HG03439 (cell line): Measurements from ENCODE around the gene FAM186B.

Experiments used
- ATAC-seq: cut with Tn5 transposase; IDR thresholded peaks from one replicate; pipeline ENCODE4 v1.9.1; 2021; ENCODE audit warnings: mild to moderate bottlenecking, moderate library complexity; ENCODE audit not compliant: unreplicated experiment

Gene FAM186B

DNA sequence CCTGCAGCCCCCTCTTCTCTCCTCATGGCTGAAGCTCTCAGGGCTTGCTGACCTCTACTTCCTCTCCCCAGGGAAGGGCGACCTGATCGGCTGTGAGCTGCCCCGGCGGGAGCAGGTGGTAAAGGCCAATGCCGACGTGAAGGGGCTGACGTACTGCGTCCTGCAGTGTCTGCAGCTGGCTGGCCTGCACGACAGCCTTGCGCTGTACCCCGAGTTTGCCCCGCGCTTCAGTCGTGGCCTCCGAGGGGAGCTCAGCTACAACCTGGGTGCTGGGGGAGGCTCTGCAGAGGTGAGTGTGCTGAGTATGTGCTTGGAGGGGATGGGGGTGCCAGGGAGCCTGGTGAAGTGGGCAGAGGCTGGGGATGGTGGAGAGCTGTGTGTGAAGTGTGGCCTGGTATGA is 51.2 kb downstream of the FAM186B start:
- no peak for ATAC-seq

DNA sequence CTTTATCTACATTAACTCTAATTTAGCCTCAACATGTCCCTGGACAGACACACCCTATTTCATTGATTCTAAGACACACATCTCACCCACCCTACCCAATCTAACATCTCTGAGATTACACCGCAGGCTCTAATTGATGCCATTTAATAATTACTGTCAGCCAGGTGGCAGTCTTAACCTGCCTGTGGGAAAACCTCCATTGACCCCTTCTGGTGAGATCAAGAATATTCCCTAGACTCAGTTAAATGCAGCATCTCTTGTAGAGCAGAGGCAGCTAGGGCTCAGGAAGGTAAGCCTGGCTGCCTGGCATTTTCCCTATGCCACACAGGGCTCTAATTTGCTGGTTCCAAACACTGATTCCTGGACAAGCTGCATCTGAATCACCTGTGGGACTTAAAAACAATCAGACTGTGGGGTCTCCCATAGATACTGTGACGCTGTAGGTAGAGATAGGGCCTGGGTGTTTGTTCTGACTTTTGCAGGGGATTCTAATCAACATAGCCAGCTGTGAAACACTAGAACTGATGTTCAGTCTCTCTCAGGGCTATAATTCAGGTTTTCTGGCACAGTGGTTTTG is 51.8 kb downstream of the FAM186B start:
- ATAC-seq: no peak

DNA sequence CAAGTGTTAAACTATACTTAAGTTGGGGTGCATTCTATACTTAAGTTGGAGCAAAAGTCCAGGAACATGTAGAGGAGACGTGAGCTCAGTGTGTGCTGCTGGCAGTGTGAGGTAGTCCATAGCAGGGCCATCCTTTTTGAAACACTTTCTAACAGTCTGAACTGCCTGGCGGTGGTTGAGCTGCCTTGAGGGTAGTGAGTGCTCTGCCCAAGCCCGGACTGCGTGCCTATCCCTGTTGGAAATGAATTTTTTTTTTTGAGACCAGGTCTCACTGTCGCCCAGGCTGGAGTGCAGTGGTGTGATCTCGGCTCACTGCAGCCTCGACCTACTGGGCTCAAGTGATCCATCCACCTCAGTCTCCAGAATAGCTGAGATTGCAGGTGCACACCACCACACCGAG is 52.5 kb downstream of the FAM186B start:
- no peak for ATAC-seq

DNA sequence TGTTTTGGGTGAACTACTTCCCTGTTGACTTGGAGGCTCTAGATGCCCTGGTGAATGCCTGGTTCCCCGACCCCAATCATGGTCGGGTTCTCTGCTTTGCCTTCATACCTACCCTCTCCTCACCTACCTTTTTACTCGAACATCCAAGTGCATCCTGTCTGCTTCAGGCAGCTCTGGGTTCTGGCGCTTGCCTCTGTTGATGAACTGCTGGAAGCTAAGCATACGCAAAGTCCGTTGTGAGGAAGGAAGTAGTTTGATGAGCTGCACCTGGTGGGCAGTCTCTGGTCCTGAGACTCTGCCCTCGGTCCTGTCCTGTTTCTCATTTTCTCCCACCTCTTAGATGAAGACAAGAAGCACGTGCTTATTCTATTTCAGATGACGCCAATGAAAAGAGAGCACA is 53.0 kb downstream of the FAM186B start:
- ATAC-seq: no peak

DNA sequence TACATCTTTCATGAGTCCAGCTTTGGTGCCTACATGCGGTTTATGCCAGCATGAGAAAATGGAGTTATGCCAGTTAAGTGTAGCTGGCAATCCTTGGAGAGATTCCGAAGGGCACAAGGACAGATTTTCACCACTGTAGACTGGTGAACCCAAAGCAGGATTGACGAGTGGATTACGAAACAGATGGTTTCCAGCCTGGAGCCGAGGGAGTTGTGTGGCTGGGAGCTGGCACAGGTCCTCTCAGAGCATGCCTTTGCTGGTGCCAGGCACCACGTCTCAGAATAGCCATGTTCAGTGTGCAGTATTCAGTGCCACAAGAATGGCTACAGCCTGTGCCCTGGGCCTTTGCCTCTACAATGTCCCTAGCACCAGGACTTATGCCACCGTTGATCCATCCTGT is 53.4 kb downstream of the FAM186B start:
- ATAC-seq: no peak

DNA sequence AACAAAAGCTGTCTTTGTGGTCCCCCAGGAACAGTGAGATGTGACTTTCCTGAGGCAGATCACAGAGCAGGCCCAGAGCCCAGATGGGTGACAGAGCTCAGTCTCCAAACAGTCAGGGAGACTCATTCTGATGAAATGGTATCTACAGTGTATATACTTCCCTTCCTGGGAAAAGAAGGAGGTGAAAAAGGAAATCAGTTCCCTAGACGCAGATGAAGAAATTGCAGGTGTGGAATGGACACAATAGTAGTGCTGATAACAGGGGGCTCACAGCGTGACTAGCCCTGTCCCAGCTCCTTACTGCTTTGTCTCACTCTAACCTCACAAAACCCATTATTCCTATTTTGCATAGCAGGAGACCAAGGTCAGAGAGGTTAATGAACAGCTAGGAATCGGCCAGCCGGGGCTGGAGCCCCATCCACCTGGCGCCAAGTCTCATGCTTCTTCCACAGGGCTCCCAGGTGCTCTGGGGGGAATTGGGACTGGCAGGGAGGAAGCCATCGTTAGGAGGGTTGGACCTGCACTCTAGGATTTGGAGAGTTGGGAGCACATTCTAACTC is 54.7 kb downstream of the FAM186B start:
- ATAC-seq: no peak

DNA sequence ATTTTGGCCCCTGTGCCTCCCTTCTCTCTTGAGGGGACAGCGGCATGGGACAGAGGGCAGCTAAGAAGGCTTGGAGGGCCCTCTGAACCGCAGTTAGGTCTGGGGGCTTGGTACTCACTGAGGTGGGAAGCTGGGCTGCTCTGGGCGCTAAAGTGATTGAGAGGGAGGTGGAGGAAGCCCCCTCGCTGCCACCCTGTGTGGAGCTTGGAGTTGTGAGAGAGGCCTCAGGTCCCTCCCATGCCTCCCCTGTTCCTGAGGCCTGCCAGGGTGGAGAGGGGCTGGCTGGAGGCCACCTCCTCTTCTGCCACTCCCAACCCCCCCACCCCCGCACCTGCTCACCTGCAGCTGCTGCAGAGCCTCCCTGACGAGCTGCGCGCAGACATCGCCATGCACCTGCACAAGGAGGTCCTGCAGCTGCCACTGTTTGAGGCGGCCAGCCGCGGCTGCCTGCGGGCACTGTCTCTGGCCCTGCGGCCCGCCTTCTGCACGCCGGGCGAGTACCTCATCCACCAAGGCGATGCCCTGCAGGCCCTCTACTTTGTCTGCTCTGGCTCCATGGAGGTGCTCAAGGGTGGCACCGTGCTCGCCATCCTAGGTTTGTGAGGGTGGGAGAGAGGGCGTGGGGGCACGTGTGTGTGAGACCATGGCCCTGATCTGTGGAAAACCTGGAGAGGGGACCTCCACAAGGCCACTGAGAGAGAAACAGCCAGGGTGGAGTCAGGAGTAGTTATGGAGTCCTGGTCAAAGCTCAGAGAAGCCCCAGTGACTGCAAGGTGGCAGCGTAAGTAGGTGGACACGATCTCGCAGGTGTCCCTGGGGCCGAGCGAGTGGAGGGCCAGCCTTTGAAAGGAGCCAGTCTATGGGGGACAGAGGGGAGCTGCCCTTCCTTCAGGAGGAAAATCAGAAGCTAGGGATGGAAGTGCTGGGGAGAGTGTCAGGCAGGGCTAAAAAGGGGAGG is 55.4 kb downstream of the FAM186B start:
- ATAC-seq: no peak

DNA sequence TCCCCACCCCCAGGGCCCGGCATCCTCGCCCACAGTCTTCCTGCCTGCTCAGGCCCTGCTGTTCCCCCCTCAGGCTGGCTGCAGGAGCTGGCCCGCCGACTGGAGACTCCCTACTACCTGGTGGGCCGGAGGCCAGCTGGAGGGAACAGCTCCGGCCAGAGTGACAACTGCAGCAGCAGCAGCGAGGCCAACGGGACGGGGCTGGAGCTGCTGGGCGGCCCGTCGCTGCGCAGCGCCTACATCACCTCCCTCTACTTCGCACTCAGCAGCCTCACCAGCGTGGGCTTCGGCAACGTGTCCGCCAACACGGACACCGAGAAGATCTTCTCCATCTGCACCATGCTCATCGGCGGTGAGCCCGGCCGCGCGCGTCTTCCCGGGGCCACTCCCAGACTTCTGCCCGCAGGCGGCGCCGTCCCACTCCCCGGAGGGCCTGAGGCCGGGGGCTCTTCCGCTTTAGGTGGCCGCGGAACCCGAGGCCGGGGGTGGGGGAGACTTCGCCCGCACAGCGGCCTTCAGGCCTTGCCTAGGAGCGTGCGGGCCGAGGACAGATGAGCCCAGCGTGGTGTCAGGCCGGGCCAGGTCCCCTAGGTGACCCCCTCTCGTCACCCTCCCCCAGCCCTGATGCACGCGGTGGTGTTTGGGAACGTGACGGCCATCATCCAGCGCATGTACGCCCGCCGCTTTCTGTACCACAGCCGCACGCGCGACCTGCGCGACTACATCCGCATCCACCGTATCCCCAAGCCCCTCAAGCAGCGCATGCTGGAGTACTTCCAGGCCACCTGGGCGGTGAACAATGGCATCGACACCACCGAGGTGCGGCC is 56.4 kb downstream of the FAM186B start:
- no peak for ATAC-seq

DNA sequence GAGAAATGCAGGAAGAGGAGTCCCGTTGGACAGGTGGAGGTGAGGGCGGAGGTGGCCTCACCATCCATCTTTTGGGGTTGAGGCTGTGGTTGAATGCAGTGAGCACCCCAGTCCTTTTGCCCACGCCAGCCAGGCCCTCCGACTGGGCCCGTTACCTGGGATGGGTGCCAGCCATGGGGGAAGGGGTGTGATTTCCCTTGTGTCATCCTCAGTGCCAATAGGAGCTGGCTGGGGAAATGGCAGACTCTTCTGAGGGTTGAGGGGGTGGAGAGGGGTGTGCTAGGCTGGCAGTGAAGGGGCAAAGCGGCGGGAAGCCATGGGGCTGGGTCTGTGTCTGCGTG is 57.0 kb downstream of the FAM186B start:
- no peak for ATAC-seq

DNA sequence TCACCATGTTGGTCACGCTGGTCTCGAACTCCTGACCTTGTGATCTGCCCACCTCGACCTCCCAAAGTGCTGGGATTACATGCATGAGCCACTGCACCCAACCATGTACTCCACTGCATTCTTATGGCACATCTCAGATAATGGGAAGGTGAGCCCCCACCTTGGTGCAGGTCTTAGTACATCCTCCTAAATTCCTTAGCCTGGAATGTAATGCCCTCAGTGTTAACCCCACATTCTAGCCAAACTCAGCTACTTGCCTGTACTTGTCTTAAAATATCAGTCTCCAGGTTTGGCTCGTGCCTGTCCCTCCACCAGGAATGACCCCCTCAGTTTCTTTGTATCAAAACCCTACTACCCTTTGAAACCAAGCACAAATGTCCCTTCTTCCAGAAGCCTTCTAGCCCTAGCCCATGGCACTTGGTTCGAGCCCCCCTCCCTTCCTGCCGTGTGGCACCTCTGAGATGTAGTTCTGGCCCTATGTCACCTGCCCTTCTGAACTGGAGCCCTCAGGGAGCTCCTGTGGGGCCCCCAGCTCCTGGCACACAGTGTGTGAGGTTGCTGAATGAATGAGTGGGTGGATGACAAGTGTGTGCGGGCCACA is 58.2 kb downstream of the FAM186B start:
- ATAC-seq: no peak

DNA sequence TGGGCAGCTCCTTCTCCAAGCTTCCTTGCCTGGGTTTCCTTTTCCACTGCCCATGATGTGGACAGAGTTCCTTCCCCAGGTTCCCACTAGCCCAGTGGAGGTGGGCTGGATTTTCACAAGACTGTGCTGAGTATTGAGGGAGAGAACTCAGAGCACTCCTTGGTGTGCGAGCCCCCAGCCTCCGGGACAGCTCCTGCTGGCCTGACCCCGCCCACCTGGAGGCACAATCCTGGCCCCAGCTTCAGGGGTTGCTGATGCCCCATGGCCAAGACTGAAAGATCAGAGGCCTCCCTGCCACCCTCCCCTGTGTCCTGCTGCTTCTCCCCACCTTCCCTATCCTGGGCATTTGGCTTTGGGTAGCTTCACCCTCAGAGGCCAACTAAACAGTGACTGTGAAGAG is 59.0 kb downstream of the FAM186B start:
- ATAC-seq: no peak

DNA sequence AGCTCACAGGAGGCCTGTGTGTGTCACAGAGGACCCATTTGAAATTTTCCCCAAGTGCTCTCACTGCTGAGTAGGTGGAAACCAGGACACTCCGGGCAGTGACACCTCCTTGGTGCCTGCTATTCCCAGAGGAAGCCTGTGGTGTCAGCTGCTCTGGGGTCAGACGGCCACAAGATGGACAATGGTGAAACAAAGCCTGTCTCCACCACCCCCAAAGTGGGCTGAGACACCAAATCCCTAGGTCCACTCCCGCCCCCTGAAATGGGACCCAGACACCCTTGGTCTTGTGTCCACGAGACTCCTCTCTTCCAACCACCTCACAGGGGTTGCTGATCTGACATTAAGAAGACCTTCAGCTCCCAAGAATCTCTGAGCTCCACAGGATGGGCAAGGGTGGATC is 59.6 kb downstream of the FAM186B start:
- no peak for ATAC-seq

DNA sequence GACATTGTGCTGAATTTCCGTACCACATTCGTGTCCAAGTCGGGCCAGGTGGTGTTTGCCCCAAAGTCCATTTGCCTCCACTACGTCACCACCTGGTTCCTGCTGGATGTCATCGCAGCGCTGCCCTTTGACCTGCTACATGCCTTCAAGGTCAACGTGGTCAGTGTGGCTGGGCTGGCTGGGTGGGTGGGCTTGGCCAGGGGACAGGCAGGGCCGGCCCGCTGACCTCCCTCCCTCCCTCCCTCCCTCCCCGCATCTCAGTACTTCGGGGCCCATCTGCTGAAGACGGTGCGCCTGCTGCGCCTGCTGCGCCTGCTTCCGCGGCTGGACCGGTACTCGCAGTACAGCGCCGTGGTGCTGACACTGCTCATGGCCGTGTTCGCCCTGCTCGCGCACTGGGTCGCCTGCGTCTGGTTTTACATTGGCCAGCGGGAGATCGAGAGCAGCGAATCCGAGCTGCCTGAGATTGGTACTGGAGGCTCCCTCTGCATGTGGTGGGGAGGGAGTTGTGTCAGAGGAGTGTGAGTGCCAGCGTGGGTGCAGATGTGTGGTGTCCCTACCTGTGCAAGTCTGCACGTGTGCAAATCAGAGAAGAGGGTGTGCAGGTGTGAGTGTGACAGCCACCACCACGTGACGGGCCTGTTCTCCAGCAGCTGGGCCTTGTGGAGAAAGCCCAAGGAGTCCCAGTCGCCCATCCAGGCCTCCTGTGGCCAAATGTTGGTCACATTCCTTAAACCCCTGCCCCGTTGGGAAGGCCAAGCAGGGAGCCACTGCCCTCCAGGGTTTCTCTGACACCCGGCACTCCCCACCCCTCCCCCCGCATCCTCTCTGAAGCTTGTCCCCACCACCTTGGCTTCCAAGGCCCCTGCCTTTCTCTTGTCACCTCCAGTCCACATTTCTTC is 61.3 kb downstream of the FAM186B start:
- no peak for ATAC-seq

DNA sequence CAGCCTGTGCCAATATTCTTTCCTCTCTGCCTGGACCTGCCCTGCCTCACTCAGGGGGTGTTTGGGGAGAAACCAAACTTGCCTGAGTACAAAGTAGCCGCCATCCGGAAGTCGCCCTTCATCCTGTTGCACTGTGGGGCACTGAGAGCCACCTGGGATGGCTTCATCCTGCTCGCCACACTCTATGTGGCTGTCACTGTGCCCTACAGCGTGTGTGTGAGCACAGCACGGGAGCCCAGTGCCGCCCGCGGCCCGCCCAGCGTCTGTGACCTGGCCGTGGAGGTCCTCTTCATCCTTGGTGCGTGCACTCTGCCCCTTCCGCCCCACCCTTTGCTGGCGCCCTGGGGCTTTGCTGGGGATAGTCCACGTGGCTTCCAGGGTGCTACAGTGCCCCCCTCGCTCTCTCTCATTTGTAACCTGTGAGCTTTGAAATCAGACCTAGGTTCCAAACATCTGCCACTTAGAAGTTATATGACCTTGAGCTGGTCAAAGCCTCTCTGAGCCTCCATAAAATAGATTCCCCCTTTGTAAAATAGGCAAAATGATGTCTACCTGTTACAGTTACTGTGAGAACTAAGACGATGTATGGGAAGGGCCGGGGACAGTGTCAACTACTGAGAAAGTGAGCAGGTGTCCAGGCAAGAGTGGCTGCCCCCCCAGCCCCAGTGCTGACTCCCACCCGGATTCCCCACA is 62.1 kb downstream of the FAM186B start:
- no peak for ATAC-seq

DNA sequence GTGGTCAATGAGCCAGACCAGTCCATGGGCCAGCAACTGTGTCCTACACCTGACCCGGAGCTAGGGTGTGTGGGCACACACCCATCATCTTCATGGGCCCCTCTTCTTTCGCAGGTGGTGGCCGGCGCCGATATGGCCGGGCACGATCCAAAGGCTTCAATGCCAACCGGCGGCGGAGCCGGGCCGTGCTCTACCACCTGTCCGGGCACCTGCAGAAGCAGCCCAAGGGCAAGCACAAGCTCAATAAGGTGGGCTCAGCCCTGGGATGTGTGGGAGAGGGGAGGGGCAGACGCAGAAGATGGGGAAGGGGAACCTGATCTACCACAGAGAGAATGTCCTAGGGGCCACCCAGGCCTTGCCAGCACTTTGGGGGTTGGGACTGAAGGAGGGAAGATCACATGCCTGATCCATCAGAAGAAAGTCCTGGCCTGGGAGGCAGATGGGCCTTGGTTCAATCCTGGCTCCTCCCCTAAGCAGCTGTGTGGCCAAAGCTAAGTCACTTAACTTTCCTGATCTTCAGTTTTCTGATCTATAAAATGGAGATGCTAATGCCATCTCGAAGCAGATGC is 62.8 kb downstream of the FAM186B start:
- ATAC-seq: no peak

DNA sequence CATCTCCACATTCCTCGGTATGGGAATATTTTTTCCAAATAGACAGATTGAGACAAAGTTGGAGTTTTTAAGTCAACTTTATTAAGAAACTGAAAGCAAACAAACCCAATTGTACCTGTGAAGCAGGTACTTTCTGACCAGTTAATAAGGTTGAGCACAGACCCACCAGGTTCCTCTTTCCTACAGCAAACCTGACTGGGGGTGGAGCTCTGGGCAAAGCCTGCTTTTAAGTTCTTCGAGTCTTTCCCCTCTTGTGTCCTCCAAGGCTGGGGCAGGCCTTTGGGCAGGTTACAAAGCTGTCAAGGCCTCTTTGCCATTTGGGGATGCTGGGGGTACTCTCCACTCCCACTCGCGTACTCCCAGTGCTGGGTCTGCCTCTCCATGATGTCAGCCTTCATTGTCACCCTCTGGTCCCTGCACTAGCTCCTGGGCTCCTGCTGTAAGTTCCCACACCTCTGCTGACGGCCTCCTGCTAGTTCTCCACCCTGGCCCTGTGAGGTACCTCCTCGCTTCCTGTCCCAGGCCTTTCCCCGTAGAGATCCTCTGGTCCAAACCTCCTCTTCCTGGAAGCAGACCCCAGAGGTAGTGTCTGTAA is 63.4 kb downstream of the FAM186B start:
- no peak for ATAC-seq

DNA sequence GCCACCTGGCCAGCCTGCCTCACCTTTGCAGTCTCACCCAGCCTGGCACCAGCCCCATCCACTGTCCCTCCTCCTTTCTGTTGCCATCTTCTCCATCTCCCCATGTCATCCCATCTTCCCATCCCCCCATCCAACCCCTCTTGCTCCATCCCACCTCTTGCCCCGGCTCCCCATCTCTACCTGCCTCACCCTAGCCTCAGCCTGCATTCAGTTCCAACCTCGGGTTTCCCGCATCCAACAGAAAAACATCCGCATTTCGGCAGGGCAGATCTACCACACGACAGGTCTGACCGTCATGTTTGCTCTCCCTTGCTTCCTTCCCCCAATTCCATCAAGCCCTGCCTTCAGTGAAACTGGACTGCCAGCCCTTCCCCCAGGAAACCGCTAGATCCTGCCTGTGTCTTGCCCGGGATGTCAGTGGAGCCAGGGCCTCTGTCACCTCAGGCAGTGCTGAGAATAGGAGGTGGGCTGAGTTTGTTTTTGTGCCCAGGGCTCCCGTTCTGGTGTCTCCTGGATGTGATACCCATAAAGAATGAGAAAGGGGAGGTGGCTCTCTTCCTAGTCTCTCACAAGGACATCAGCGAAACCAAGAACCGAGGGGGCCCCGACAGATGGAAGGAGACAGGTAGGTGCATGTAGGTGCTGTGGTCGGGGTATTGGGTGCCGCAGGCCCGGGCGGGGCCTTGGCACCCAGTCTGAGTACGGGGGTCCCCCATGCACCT is 64.1 kb downstream of the FAM186B start:
- no peak for ATAC-seq
